NCI-H1048 (cell line): Measurements from ENCODE around the gene SLC36A3.
"Not testable (repeated sequence)": the region's sequence is repeated elsewhere in the genome, so short reads cannot be mapped to it uniquely, and the experiment has no call there.

Experiments used
- DNase-seq: peaks from one replicate; lab custom pipeline; 2025; lab: John Stamatoyannopoulos, UW

SLC36A3 gene

DNA sequence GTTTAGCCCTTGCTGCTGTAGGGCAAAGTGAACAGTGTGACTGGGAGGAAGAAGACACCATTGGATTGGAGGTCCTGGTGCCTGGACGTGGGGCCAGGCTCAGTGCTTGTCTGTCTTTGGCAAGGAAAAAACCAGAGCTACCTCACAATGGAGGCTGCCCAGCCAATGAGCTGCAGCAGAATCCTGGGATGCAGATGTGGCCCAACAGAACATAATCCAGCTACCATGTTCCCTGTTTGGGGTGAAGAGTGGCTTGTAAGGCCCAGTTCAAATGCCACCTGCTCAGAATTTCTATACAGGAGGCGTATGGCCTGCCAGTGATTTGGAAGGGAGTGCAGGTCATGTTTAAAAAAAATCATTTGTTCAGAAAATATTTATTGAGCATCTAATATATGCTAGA, at the start of gene SLC36A3:
TSS of gene SLC36A3 (minus strand) at position 101 of the 400 bp plus-strand sequence. CDS start 412 bp downstream, outside the sequence.
- DNase-seq: no peak

- DNase-seq: no peak
Measured at GRCh38 chr5:151351671-151352070, 48.1 kb upstream of the SLC36A3 start.

GRCh38 chr5:151348789-151349188, 45.2 kb upstream of the SLC36A3 start:
- no peak for DNase-seq

DNA sequence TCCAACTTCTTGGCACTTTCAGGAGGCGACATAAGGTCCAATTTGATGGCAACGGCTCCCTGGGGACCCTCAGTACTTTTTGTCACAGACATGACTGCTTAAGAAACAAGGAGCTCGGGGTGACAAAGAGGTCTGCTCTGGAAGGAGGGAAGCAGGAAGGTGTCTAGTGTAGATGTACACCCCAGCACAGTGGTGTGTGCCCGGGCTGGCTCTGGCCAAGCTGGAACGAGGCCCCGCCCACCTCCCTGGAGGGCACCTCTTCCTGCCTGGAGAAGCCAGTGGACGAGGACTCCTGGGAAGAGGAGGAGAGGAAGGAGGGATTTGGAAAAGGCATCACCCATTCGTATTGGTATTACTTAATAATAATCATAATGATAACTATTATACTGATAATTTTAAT, 43.8 kb upstream of the SLC36A3 start, which contains the start of gene SLC36A2:
TSS of gene SLC36A2 (minus strand) at position 191 of the 400 bp plus-strand sequence. CDS start at position 92, 99 bp downstream.
- no peak for DNase-seq

- no peak for DNase-seq
Measured at GRCh38 chr5:151345808-151346478, 42.4 kb upstream of the SLC36A3 start.

- DNase-seq: no peak
Measured at GRCh38 chr5:151345187-151345807, 41.7 kb upstream of the SLC36A3 start.

DNA sequence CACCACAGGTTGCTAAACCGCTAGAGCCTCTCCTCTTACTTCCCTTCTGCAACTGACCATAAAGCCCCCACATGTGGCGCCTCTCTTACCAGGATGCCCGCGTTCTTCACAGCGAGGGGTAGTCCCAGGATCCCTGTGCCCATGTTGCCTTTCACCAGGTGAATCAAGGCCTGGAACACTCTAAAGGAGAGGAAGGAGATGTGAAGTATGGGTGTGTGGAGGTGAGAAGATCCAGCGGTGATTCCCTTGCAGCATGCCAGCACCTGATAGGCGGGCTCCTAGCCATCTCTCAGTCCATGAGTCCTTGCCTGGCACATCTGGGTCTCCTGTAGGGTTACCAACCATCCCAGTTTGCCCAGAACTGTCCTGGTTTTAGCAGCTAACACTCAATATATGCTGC, 40.5 kb upstream of the SLC36A3 start:
- DNase-seq: no peak

DNA sequence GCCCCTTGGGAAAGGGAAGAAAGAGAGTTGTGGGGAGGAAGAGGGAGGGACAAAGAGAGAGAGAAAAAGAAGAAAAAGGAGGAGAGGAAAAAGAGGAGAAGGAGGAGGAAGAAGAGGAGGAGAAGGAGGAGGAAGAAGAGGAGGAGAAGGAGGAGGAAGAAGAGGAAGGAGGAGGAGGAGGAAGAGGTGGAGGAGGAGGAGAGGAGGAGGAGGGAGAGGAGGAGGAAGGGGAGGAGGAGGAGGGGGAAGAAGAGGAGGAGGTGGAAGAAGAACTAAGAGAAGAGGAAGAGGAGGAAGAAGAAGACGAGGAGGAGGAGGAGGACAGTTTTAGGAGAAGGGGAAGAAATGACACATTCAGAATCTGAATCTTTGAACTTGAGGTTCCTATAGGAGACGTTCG, 36.4 kb upstream of the SLC36A3 start:
- DNase-seq: no peak

- DNase-seq: no peak
Measured at GRCh38 chr5:151338734-151339133, 35.2 kb upstream of the SLC36A3 start.

GRCh38 chr5:151332857-151333256, 29.3 kb upstream of the SLC36A3 start:
- no peak for DNase-seq

- no peak for DNase-seq
Measured at GRCh38 chr5:151328734-151329133, 25.2 kb upstream of the SLC36A3 start.

DNA sequence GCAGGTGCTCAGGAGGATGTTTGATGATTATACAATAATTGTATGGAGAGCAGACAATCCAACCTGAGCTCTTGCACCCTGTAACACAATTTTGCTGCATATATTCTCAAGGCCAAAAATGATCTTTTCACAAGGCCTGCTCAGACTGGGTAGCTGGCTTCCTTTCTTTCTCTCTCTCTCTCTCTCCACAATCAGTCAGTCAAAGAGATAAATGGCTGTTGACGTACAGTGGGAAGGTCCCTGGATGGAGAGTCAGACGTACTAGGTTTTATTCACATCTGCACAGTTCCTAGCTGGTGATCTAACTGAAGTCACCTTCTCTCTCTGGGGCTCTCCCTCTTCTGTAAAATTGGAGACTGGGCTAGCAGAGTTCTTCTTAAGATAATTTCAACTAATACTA, 24.0 kb upstream of the SLC36A3 start:
- no peak for DNase-seq

DNA sequence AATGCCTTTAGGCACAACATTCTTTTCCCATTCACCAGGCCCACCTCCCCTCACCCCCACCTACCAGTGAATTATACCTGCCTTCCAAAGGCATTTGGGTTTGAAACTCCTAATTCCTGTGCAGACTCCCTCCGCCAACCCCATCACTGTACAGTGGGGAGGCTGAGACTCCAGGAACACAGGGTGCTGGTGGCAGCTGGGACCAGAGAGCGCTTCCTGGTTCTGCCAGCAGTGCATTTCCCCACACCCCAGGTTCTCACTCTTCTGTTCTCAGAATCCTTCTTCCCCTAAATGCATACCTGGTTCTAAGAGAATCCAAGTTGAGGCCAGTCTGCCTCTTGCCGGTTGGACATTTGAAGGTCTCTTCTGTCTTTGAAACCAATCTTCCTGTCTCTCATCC, 22.7 kb upstream of the SLC36A3 start:
- no peak for DNase-seq

GRCh38 chr5:151320481-151320880, 16.9 kb upstream of the SLC36A3 start:
- no peak for DNase-seq

GRCh38 chr5:151318850-151319732, 15.5 kb upstream of the SLC36A3 start:
- no peak for DNase-seq

- no peak for DNase-seq
Measured at GRCh38 chr5:151317871-151318270, 14.3 kb upstream of the SLC36A3 start.

- DNase-seq: no peak
Measured at GRCh38 chr5:151315998-151316597, 12.5 kb upstream of the SLC36A3 start.

GRCh38 chr5:151313357-151313756, 9.8 kb upstream of the SLC36A3 start:
- no peak for DNase-seq

DNA sequence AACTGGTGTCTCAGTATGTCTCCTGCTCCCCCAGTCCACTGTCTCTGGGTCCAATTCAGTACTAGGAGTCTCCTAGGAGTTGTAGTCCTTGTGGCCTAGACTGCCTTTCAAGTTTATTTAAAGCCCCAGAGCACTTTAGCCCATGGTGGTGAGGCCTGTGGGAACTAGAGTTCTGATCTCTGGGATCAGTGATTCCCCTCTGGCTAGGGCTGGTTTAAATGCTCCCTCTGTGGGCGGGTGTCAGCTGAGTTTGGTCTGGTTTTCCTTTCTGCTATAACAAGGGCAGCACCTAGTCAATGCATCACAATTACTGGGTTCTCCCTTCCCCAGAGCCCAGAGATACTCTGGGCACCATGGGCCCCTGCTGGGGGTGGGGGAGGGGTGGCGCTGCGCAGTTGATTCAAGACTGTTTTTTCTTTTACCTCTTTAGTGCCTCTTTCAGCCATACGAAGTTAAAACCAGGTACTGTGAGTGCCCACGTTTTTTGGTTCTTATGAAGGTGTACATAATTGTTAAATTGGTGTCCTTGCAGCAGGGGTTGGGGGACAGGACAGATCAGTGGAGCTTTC, 9.3 kb upstream of the SLC36A3 start:
- no peak for DNase-seq

GRCh38 chr5:151310932-151311331, 7.4 kb upstream of the SLC36A3 start:
- DNase-seq: no peak

DNA sequence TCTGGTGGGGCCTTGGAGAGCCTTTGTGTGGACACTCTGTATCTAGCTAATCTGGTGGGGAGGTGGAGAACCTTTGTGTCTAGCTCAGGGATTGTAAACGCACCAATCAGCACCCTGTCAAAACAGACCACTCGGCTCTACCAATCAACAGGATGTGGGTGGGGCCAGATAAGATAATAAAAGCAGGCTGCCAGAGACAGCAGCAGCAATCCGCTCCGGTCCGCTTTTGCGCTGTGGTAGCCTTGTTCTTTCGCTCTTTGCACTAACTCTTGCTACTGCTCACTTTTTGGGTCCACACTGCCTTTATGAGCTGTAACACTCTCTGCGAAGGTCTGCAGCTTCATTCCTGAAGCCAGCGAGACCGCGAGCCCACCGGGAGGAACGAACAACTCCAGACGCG, 6.3 kb upstream of the SLC36A3 start:
- not testable (repeated sequence) for DNase-seq

GRCh38 chr5:151309266-151309665, 5.7 kb upstream of the SLC36A3 start:
- not testable (repeated sequence) for DNase-seq
